ENCODE results near the gene MPHOSPH9. TPM values are rescaled to one million over a fixed set of nuclear protein-coding genes. Genes with fewer than 3 reads are reported as not detected.

Gene MPHOSPH9
- total and polyA plus RNA-seq, 2 donors, result 25.5 to 106 TPM

DNA sequence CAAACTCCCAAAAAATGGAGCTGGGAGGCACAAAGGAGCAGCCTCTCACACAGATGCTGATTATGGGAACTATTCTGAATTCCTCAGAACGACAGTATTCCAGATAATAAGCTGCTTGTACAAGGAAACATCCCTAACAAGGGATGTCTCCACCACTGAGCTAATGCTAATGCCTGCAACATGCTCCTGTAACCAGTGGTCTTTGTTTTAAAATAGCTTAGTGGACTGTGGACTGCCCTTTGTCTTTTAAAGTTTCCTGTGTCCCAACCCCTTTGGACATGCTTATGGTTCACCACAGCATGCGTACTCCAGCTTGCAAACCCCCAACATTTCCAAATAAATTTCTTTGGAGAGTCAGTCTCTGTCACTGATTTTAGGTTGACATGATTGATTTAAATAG is 65.6 kb downstream of the MPHOSPH9 start:
- no peaks in the 10 kb centered on the region for H3K9me3 ChIP-seq (ENCODE audit: control insufficient read depth in 2 of 2, insufficient read depth in 1 of 2, low read length in 1 of 2)
- over 99% methylated on average over 2 of the region's 2 CpGs for WGBS
- no peak for DNase-seq (ENCODE audit: low read depth in 6 of 9, low spot score in 9 of 9)
- no peak overlapping the region for H3K27ac ChIP-seq (ENCODE audit: low read depth in 1 of 2, low read length in 1 of 2)
- H3K4me3 ChIP-seq (ENCODE audit: low read length in 2 of 2), result no peak overlapping the region
- H3K27me3 ChIP-seq (ENCODE audit: control insufficient read depth in 2 of 2, insufficient read depth in 1 of 2, low read length in 1 of 2), result no peaks in the 10 kb centered on the region
- peaks cover 40 to 87% of the 10 kb centered on the region in 2 donors for H3K36me3 ChIP-seq (ENCODE audit: control insufficient read depth in 2 of 2, insufficient read depth in 2 of 2, low read length in 1 of 2)
- no peaks in the 10 kb centered on the region for H3K4me1 ChIP-seq (ENCODE audit: control insufficient read depth in 2 of 2, insufficient read depth in 2 of 2, low read length in 2 of 2)

DNA sequence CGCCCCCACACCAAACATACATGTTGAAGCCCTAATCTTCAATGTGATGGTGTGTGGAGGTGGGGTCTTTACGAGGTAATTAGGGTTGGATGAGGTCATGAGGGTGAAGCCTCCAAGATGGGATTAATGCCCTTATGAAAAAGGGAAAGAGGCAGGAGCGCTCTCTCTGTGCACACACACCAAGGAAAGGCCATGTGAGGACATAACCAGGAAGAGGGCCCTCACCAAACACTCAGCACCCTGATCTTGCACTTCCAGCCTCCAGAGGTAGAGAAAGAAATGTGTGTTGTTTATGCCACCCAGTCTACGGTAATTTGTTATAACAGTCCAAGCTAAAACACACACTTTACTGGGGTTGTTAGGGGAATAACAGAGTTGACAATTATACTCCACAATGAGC is 67.4 kb downstream of the MPHOSPH9 start:
- no peak overlapping the region for H3K27ac ChIP-seq (ENCODE audit: low read depth in 1 of 2, low read length in 1 of 2)
- DNase-seq (ENCODE audit: low read depth in 6 of 9, low spot score in 9 of 9), result no peak
- H3K9me3 ChIP-seq (ENCODE audit: control insufficient read depth in 2 of 2, insufficient read depth in 1 of 2, low read length in 1 of 2), result no peaks in the 10 kb centered on the region
- WGBS, result 98% methylated on average over 4 of the region's 4 CpGs
- peaks cover 42 to 87% of the 10 kb centered on the region in 2 donors for H3K36me3 ChIP-seq (ENCODE audit: control insufficient read depth in 2 of 2, insufficient read depth in 2 of 2, low read length in 1 of 2)
- H3K4me1 ChIP-seq (ENCODE audit: control insufficient read depth in 2 of 2, insufficient read depth in 2 of 2, low read length in 2 of 2), result no peaks in the 10 kb centered on the region
- no peak overlapping the region for H3K4me3 ChIP-seq (ENCODE audit: low read length in 2 of 2)
- H3K27me3 ChIP-seq (ENCODE audit: control insufficient read depth in 2 of 2, insufficient read depth in 1 of 2, low read length in 1 of 2), result no peaks in the 10 kb centered on the region

DNA sequence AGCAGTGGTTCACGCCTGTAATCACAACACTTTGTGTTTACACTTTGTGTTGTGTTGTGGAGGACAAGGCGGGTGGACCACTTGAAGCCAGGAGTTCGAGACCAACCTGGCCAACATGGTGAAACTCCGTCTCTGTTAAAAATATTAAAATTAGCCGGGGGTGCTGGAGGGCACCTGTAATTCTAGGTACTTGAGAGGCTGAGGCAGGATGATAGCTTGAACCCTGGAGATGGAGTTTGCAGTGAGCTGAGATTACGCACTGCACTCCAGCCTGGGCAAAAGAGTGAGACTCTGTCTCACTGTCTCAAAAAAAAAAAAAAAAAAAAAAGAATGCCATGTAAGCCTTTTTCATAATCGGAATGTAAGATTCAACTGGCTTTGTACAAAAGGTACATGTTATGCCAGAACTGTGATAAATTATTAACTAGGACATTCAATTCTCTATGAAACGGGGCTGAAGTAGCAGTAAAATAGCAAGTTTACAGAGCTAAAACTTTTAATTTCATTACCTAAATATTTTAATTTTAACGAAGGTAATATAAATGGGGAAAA is 68.2 kb downstream of the MPHOSPH9 start:
- Histone ChIP-seq H3K4me3 (ENCODE audit: low read length in 2 of 2) (no peak overlapping the region), H3K27ac (ENCODE audit: low read depth in 1 of 2, low read length in 1 of 2) (no peak overlapping the region), H3K27me3 (ENCODE audit: control insufficient read depth in 2 of 2, insufficient read depth in 1 of 2, low read length in 1 of 2) (no peaks in the 10 kb centered on the region), H3K36me3 (ENCODE audit: control insufficient read depth in 2 of 2, insufficient read depth in 2 of 2, low read length in 1 of 2) (peaks cover 48 to 90% of the 10 kb centered on the region in 2 donors), H3K4me1 (ENCODE audit: control insufficient read depth in 2 of 2, insufficient read depth in 2 of 2, low read length in 2 of 2) (no peaks in the 10 kb centered on the region), H3K9me3 (ENCODE audit: control insufficient read depth in 2 of 2, insufficient read depth in 1 of 2, low read length in 1 of 2) (no peaks in the 10 kb centered on the region)
- 99% methylated on average over 9 of the region's 9 CpGs for WGBS
- DNase-seq (ENCODE audit: low read depth in 6 of 9, low spot score in 9 of 9), result no peak

DNA sequence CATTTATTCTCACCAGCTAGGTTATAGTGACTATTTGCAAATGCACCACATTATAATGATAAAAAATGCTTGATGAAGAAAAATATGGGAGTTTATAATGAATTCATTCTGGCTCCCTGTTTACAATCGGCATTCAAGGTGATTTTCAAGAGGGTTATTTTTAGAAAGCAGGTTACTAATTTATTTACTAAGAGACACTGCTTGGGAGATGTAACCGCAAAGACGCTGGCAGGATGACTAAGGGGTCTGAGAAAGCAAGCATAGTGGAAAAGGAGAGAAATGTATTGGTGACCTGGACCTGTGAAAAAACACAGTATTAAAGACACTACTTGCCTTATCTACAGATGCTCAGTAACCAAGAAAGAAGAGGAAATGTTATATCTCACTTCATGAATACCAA is 68.7 kb downstream of the MPHOSPH9 start:
- Histone ChIP-seq H3K4me1 (ENCODE audit: control insufficient read depth in 2 of 2, insufficient read depth in 2 of 2, low read length in 2 of 2) (no peaks in the 10 kb centered on the region), H3K27ac (ENCODE audit: low read depth in 1 of 2, low read length in 1 of 2) (no peak overlapping the region), H3K4me3 (ENCODE audit: low read length in 2 of 2) (no peak overlapping the region), H3K9me3 (ENCODE audit: control insufficient read depth in 2 of 2, insufficient read depth in 1 of 2, low read length in 1 of 2) (no peaks in the 10 kb centered on the region), H3K27me3 (ENCODE audit: control insufficient read depth in 2 of 2, insufficient read depth in 1 of 2, low read length in 1 of 2) (no peaks in the 10 kb centered on the region), H3K36me3 (ENCODE audit: control insufficient read depth in 2 of 2, insufficient read depth in 2 of 2, low read length in 1 of 2) (peaks cover 49 to 90% of the 10 kb centered on the region in 2 donors)
- DNase-seq (ENCODE audit: low read depth in 6 of 9, low spot score in 9 of 9), result no peak
- WGBS, result 93% methylated on average over 3 of the region's 3 CpGs

DNA sequence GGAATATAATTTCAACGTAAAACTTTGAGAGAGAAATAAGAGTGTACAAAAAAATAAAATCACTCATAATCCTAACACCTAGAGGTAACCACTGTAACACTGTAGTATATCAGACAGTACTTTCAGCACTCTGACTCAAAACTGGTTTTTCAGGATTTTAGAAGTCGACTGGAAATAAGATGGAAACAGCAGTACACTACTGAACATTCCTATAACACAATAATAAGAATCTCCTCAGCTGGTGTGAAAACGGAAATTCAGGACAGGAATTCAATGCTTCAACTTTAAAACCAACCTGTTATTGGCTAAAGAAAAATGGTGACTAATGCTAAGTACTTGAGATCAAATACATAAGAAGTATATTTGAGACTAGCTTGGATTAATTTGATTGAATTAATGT is 69.7 kb downstream of the MPHOSPH9 start:
- Histone ChIP-seq H3K9me3 (ENCODE audit: control insufficient read depth in 2 of 2, insufficient read depth in 1 of 2, low read length in 1 of 2) (no peaks in the 10 kb centered on the region), H3K27me3 (ENCODE audit: control insufficient read depth in 2 of 2, insufficient read depth in 1 of 2, low read length in 1 of 2) (no peaks in the 10 kb centered on the region), H3K36me3 (ENCODE audit: control insufficient read depth in 2 of 2, insufficient read depth in 2 of 2, low read length in 1 of 2) (peaks cover 49 to 93% of the 10 kb centered on the region in 2 donors), H3K4me3 (ENCODE audit: low read length in 2 of 2) (no peak overlapping the region), H3K4me1 (ENCODE audit: control insufficient read depth in 2 of 2, insufficient read depth in 2 of 2, low read length in 2 of 2) (no peaks in the 10 kb centered on the region), H3K27ac (ENCODE audit: low read depth in 1 of 2, low read length in 1 of 2) (no peak overlapping the region)
- 91% methylated on average over 3 of the region's 3 CpGs for WGBS
- no peak for DNase-seq (ENCODE audit: low read depth in 6 of 9, low spot score in 9 of 9)

DNA sequence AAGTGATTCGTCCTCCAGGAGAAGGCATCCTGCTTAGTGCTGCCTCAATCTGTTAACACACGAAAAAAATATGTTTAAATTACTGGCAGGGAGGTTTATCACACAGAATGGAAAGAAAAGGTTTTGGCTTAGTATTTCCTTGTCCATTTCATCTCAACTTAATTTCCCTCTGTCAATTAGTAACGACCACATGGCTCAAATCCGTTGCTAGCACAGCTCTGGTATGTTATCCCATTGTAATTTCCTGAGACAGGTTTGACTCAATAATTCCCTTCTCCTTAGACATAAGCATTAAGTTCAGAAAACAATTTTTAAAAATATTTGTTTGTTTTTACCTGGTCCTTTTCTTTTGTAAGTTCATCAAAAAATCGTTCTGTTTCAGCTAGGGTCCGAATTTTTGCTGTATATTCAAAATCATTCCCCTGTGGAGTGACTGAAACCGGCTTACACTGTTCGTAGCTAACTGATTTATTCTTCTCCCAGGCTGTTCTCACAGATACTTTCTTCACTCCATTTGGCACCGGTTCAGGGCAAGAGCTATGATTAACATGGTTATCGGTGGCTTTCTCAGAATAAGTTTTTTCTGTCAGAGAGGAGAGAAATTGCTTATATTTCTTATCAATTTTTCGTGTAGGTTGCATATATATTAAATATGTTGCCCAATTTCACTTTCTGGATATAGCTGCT is 72.0 kb downstream of the MPHOSPH9 start:
- H3K4me3 ChIP-seq (ENCODE audit: low read length in 2 of 2), result no peak overlapping the region
- peaks cover 32 to 82% of the 10 kb centered on the region in 2 donors for H3K36me3 ChIP-seq (ENCODE audit: control insufficient read depth in 2 of 2, insufficient read depth in 2 of 2, low read length in 1 of 2)
- no peak overlapping the region for H3K27ac ChIP-seq (ENCODE audit: low read depth in 1 of 2, low read length in 1 of 2)
- DNase-seq (ENCODE audit: low read depth in 6 of 9, low spot score in 9 of 9), result no peak
- no peaks in the 10 kb centered on the region for H3K4me1 ChIP-seq (ENCODE audit: control insufficient read depth in 2 of 2, insufficient read depth in 2 of 2, low read length in 2 of 2)
- no peaks in the 10 kb centered on the region for H3K27me3 ChIP-seq (ENCODE audit: control insufficient read depth in 2 of 2, insufficient read depth in 1 of 2, low read length in 1 of 2)
- 97% methylated on average over 11 of the region's 11 CpGs for WGBS
- no peaks in the 10 kb centered on the region for H3K9me3 ChIP-seq (ENCODE audit: control insufficient read depth in 2 of 2, insufficient read depth in 1 of 2, low read length in 1 of 2)

DNA sequence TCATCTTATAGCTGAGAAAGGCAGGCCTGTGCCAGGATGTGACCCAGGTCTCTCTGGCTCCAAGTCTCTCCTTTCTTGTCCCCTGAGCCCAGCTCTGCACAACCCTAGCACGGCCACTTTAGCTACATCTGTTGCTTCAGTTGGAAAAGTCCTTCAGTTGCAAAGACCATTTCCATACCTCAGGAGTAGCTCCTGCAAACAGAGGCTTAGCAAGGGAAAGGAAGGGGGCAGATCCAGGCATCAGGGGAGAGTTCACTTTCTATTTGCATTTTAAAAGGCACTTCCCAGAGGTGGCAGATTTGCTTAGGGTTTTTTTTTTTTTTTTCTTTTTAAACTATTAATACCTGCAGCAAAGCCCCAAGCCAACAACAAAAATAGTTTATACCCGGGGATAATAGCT is 79.0 kb downstream of the MPHOSPH9 start:
- peaks cover 13 to 57% of the 10 kb centered on the region in 2 donors for H3K36me3 ChIP-seq (ENCODE audit: control insufficient read depth in 2 of 2, insufficient read depth in 2 of 2, low read length in 1 of 2)
- H3K9me3 ChIP-seq (ENCODE audit: control insufficient read depth in 2 of 2, insufficient read depth in 1 of 2, low read length in 1 of 2), result peaks cover 0 to 12% of the 10 kb centered on the region in 2 donors
- peak overlapping the region; percentile 54 to 98 for H3K27ac ChIP-seq (ENCODE audit: low read depth in 1 of 2, low read length in 1 of 2)
- peaks cover 0 to 4% of the 10 kb centered on the region in 2 donors for H3K27me3 ChIP-seq (ENCODE audit: control insufficient read depth in 2 of 2, insufficient read depth in 1 of 2, low read length in 1 of 2)
- no peak overlapping the region for H3K4me3 ChIP-seq (ENCODE audit: low read length in 2 of 2)
- WGBS, result 88% methylated on average over 2 of the region's 2 CpGs
- H3K4me1 ChIP-seq (ENCODE audit: control insufficient read depth in 2 of 2, insufficient read depth in 2 of 2, low read length in 2 of 2), result peaks cover 12 to 38% of the 10 kb centered on the region in 2 donors
- peak in 1 of 9 donors; percentile 41 for DNase-seq (ENCODE audit: low read depth in 6 of 9, low spot score in 9 of 9)

DNA sequence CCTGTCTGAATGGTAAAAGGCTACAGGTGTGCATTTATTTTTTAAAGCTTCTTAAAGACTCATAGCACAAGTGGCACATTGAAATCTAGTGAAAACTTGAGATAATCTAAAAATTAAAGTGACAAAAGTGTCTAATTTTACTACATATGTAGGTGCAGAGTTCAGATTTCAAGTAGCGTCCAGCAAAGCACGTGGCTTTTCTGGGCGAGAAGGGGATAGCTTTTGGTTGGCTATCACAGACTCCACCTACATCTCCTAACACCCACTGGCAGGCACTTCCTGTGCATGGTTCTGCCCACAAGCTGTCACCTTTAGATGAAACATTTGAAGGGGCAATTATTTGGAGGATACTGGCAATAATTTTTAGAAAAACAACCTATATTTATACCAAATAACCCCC is 80.1 kb downstream of the MPHOSPH9 start:
- peaks cover 15 to 48% of the 10 kb centered on the region in 2 donors for H3K4me1 ChIP-seq (ENCODE audit: control insufficient read depth in 2 of 2, insufficient read depth in 2 of 2, low read length in 2 of 2)
- H3K27me3 ChIP-seq (ENCODE audit: control insufficient read depth in 2 of 2, insufficient read depth in 1 of 2, low read length in 1 of 2), result peaks cover 0 to 4% of the 10 kb centered on the region in 2 donors
- peaks cover 0 to 12% of the 10 kb centered on the region in 2 donors for H3K9me3 ChIP-seq (ENCODE audit: control insufficient read depth in 2 of 2, insufficient read depth in 1 of 2, low read length in 1 of 2)
- H3K4me3 ChIP-seq (ENCODE audit: low read length in 2 of 2), result no peak overlapping the region
- peak overlapping the region; percentile 36 to 98 for H3K27ac ChIP-seq (ENCODE audit: low read depth in 1 of 2, low read length in 1 of 2)
- 30% methylated on average over 3 of the region's 3 CpGs for WGBS
- H3K36me3 ChIP-seq (ENCODE audit: control insufficient read depth in 2 of 2, insufficient read depth in 2 of 2, low read length in 1 of 2), result peaks cover 17 to 63% of the 10 kb centered on the region in 2 donors
- DNase-seq (ENCODE audit: low read depth in 6 of 9, low spot score in 9 of 9), result peak in 1 of 9 donors; percentile 75

Data from thymus (tissue), 11 donors.